HG02973 (cell line): Measurements from ENCODE around the gene TBCE.
"Not testable (repeated sequence)": the region's sequence is repeated elsewhere in the genome, so short reads cannot be mapped to it uniquely, and the experiment has no call there.

ENCODE experiments used
- ATAC-seq: cut with Tn5 transposase; IDR thresholded peaks from one replicate; pipeline ENCODE4 v1.9.1; 2021; ENCODE audit warnings: moderate library complexity; ENCODE audit not compliant: unreplicated experiment

Gene TBCE

GRCh38 chr1:235450886-235451483 lies 83.8 kb downstream of the TBCE start:
- no peak for ATAC-seq

- ATAC-seq: no peak
These were observed 86.8 kb downstream of the TBCE start for GRCh38 chr1:235454021-235454420.

DNA sequence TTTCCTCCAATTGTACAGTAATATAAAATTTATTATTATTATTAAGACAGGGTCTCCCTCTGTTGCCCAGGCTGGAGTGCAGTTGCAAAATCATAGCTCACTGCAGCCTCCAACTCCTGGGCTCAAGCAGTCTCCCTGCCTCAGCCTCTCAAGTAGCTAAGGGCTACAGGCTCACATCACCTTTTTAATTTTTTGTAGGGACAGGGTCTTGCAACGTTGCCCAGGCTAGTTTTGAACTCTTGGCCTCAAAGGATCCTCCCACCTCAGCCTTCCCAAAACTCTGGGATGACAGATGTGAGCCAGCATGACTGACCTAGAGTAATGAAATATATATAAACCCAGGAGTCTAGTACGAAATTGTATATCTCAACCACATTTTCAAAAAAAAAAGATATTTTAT lies 87.9 kb downstream of the TBCE start:
- ATAC-seq: no peak

- ATAC-seq: no peak
These were observed 88.6 kb downstream of the TBCE start for GRCh38 chr1:235455823-235456222.

DNA sequence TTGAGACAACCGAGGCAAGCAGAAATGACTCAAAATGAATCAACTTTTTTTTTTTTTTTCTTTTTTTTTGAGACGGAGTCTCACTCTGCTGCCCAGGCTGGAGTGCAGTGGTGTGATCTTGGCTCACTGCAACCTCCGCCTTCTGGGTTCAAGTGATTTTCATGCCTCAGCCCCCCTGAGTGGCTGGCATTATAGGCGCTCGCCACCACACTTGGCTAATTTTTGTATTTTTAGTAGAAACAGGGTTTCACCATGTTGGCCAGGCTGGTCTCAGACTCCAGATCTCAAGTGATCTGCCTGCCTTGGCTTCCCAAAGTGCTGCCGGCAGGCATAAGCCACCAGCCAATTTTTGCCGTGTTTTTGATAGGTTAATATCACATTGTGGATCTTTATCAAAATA lies 90.6 kb downstream of the TBCE start:
- ATAC-seq: not testable (repeated sequence)

DNA sequence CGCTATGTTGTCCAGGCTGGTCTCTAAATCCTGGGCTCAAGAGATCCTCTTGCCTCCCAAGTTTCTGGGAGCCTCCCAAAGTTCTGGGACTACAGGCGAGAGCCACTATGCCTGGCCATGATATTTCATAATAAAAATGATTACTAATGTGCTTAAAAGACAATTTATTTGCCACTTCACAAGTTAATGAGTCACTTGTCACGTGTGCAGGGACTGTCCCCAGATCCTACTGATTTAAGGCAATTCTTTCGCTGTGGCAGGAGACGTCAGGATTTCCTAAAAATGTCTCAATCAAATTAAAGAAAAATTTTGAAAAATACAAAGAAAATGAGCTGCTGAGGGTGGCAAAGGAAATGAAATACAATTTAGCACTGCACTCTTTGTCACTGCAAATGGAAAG lies 93.5 kb downstream of the TBCE start:
- ATAC-seq: no peak

- ATAC-seq: no peak
These were observed 94.7 kb downstream of the TBCE start for GRCh38 chr1:235461954-235462353.

GRCh38 chr1:235462832-235463231 lies 95.6 kb downstream of the TBCE start:
- ATAC-seq: not testable (repeated sequence)

DNA sequence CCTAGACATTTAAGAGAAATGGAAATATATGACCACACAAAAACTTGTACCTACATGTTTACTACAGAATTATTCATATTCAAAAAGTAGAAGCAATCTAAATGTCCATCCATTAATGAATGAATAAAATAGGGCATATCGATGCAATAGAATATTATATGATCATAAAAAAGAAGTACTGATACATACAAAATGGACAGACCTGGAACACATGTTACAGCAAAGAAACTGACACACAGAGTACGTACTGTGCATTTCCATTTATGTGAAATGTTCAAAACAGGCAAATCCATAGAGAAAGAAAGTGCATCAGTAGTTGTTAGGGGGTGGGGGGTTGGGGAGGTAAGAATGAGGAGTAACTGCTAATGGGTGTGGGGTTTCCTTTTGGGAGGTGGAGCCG lies 97.8 kb downstream of the TBCE start:
- ATAC-seq: no peak

DNA sequence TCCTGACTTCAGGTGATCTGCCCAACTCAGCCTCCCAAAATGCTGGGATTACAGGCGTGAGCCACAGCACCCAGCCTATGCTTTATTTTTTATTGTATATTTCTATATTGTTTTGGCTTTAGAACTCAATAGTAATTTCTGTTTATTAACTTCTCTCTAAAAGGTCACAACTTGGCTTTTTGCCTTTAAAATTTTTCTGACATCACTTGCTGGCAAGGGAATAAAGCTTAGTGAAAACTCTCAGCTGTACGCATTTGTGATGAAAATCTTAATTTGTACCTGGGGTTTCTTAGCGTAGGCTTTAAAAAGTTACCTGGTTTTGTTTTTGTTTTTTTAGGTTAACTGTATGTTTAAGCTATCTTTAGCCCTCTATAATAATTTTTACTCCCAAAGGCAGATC lies 100.8 kb downstream of the TBCE start:
- ATAC-seq: no peak

DNA sequence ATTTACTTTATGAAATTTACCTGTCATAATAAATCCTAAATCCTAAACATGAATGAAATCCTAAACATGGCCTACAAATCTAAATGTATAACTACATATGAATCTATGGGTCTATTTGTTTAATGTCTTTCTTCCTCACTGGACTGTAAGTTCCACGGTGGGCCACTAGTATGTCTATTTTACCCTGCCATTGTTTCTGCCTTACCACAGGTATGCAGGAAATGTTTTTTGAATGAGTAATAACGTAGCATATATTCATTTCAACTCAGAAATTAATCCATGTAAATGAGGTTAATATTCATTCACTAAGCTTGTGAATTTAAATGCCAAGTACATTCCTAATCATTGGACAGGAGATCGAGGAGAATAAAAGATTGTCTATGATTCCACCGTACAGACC lies 101.7 kb downstream of the TBCE start:
- no peak for ATAC-seq

- ATAC-seq: not testable (repeated sequence)
These were observed 102.7 kb downstream of the TBCE start for GRCh38 chr1:235469897-235470296.

- no peak for ATAC-seq
These were observed 103.7 kb downstream of the TBCE start for GRCh38 chr1:235470741-235471439.

GRCh38 chr1:235473806-235474205 lies 106.6 kb downstream of the TBCE start:
- no peak for ATAC-seq

DNA sequence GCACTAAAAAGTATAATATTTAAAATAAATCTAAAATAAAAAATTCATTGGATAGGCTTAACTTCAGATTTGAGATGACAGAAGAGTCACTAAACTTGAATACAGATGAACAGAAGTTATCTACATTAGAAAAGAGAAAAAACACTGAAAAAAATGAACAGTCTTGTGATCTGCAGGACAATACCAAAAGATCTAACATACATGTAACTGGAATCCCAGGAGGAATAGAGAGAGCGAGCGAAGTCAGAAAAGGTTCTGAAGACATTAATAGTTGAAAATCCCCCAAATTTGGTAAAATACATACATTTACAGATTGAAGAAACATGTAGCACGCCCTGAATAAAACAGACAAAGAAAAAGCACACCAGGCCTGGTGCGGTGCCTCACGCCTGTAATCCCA lies 115.9 kb downstream of the TBCE start:
- ATAC-seq: no peak

- ATAC-seq: no peak
These were observed 118.3 kb downstream of the TBCE start for GRCh38 chr1:235485558-235485957.

DNA sequence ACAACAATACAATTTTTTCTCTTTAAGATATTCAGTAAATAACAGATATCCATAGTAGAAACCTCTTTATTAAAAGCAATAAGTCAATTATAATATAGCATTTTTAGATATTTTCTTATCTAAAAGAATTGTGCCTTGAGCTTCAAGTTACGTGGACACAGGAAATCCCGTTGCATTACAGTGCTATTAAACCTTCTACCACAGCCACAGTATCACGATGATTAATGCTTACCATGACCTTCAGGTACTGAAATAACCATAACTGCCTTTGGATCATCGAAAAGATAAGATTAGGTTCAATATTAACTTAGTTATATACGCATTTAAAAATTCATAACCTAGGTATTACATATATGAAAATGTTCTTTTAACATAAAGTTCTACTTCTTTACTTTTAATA lies 119.1 kb downstream of the TBCE start:
- ATAC-seq: no peak

DNA sequence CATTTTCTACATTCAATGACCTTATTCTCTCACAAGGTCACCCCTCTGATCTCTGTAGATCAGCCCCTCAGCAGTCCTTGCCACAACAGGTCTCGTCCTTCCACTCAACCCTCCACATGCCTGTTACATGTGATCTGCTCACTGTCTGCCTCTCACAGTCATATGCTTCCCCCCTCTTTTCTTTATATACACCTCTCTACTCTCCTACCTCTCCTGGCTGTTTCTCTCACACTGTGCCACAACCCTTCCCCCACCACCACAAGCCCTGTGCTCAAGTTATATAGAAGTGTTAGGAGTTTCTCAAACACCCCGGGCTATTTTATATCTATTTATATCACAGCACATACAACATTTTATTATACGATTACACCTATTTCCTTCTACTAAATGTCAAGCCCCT lies 124.4 kb downstream of the TBCE start:
- ATAC-seq: no peak

DNA sequence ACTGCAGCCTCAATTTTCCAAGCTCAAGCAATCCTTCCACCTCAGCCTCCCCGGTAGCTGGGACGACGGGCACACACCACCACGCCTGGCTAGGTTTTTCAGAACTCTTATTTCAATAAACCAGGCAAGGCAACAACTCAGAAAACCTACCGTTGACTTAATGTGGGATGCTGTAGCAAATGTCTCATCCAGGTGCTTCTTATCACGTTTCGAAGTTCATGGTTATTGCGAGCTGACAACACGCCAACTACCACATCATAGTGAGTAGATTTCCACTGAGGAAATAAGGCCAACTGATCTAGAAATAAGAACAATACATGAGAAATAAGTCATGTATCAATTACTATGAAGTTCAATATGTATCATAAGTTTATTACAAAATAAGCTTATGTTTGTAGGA lies 127.3 kb downstream of the TBCE start:
- ATAC-seq: no peak

- ATAC-seq: no peak
These were observed 127.8 kb downstream of the TBCE start for GRCh38 chr1:235495030-235495429.

DNA sequence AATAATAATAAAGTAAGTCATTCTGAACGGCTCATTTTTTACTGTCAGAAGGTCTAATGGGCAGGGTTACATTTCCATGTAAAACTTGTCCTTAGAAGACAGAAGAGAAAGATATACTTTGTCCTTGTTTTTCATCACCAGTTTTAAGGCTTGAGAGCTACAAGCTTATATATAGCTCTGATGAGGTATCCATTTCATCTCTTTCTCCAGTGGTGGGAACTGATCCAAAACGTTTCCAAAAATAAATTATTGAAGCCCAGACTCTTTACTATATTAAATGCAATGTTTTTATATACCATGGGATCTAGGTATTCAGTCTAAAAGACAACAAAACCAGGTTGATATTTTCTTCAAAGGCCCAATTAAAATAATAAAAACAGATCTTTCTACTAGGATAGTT lies 128.3 kb downstream of the TBCE start:
- ATAC-seq: no peak

GRCh38 chr1:235500971-235501540 lies 133.8 kb downstream of the TBCE start:
- no peak for ATAC-seq
